GM12864 (cell line): ENCODE measurements around the gene DTX1.

Experiments
- DNase-seq: peaks from one replicate; pipeline ENCODE4 v3.0.0-alpha.2; 2011; ENCODE audit warnings: low read depth
- H3K4me3 ChIP-seq: 2 replicates; pipeline ENCODE4 v1.5.1; 2011; ENCODE audit warnings: mild to moderate bottlenecking, low read depth, low read length, control low read depth
- TF ChIP-seq, protein P1 (sequence below): IDR thresholded peaks from 2 replicates; pipeline ENCODE4 v1.5.1; 2011; ENCODE audit warnings: low read depth, mild to moderate bottlenecking, moderate library complexity, low read length, control low read depth, inconsistent platforms; ENCODE audit errors: missing control alignments

DTX1 gene

DNA sequence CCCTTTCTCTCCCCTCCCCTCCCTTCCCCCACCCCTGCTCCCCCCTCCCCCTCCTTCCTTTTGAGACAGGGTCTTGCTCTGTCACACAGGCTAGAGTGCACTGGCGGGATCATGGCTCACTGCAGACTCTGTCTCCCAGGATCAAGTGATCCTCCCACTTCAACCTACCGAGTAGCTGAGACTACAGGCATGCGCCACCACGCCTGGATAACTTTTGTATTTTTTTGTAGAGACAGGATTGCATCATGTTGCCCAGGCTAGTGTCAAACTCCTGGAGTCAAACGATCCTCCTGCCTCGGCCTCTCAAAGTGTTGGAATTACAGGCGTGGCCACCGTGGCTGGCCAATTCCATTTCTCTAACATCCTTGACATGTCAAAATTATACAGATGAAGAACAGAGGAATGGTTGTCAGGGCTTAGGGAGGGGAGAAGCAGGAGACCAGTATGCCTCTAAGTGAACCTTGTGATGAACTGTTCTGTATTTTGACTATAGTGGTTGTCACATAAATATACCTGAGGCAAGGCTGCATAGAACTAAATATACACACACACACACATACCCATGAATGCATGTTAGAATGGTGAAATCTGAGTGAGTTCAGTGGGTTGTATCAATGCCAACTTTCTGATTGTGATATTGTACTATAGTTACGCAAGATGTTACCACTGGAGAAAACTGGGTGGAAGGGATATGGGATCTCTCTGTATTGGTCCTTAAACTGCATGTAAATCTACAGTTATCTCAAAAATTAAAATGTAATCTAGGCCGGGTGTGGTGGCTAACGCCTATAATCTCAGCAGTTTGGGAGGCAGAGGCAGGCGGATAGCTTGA, 89.4 kb downstream of the DTX1 start:
- no peak for DNase-seq
- no peak overlapping the region for H3K4me3 ChIP-seq
- TF ChIP-seq, protein P1, sequence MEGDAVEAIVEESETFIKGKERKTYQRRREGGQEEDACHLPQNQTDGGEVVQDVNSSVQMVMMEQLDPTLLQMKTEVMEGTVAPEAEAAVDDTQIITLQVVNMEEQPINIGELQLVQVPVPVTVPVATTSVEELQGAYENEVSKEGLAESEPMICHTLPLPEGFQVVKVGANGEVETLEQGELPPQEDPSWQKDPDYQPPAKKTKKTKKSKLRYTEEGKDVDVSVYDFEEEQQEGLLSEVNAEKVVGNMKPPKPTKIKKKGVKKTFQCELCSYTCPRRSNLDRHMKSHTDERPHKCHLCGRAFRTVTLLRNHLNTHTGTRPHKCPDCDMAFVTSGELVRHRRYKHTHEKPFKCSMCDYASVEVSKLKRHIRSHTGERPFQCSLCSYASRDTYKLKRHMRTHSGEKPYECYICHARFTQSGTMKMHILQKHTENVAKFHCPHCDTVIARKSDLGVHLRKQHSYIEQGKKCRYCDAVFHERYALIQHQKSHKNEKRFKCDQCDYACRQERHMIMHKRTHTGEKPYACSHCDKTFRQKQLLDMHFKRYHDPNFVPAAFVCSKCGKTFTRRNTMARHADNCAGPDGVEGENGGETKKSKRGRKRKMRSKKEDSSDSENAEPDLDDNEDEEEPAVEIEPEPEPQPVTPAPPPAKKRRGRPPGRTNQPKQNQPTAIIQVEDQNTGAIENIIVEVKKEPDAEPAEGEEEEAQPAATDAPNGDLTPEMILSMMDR, result no peak

DNA sequence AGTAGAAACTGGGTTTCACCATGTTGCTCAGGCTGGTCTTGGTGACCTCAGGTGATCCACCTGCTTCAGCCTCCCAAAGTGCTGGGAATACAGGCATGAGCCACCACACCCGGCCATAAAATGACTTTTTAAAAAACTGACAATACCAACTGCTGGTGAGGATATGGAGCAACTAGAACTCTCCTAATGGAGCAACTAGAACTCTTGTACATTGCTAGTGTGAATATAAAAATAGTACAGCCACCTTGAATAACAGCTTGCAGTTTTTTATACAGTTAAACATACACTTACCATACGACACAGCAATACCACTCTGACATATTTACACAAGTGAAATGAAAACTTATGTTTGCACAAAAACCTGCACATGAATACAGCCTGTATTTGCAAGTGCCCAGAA, 90.5 kb downstream of the DTX1 start:
- no peak for DNase-seq
- H3K4me3 ChIP-seq, result no peak overlapping the region
- TF ChIP-seq, protein P1, result no peak
